ENCODE results near the gene CDH5.

GRCh38 chr16:66372898-66373155, 6.3 kb downstream of the CDH5 start:
- TF ChIP-seq, protein P1, sequence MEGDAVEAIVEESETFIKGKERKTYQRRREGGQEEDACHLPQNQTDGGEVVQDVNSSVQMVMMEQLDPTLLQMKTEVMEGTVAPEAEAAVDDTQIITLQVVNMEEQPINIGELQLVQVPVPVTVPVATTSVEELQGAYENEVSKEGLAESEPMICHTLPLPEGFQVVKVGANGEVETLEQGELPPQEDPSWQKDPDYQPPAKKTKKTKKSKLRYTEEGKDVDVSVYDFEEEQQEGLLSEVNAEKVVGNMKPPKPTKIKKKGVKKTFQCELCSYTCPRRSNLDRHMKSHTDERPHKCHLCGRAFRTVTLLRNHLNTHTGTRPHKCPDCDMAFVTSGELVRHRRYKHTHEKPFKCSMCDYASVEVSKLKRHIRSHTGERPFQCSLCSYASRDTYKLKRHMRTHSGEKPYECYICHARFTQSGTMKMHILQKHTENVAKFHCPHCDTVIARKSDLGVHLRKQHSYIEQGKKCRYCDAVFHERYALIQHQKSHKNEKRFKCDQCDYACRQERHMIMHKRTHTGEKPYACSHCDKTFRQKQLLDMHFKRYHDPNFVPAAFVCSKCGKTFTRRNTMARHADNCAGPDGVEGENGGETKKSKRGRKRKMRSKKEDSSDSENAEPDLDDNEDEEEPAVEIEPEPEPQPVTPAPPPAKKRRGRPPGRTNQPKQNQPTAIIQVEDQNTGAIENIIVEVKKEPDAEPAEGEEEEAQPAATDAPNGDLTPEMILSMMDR (IDR thresholded peaks at IDR 0.05; ENCODE audit: insufficient read depth, low read length, poor library complexity, severe bottlenecking) = no peak
- TF ChIP-seq EZH2phosphoT487 (conservative IDR thresholded peaks at IDR 0.05; ENCODE audit: low read length) = no peak

Data from SU-DHL-6 (cell line).